Measurements from ENCODE around the gene HDAC4. TPM values are rescaled to one million over a fixed set of nuclear protein-coding genes. Genes with fewer than 3 reads are reported as not detected.

Gene HDAC4
- total RNA-seq, 1 experiment from 2014 or later = 21.8 TPM

GRCh38 chr2:239064891-239065290, 335.9 kb downstream of the HDAC4 start:
- peaks cover 3% of the 10 kb centered on the region for H3K4me1 Mint-ChIP-seq (ENCODE audit: insufficient read depth, unreplicated experiment)
- ChIA-PET POLR2A (no interaction called here), CTCF (no interaction called here)
- intact Hi-C loops (cut with micrococcal nuclease) = no loop called here
- H3K9me3 Mint-ChIP-seq (ENCODE audit: unreplicated experiment) = no peaks in the 10 kb centered on the region
- no TSS peak for BruUV-seq (replicated peaks)
- no peak overlapping the region for H3K27ac Mint-ChIP-seq (ENCODE audit: low read depth, unreplicated experiment)
- H3K27me3 Mint-ChIP-seq (ENCODE audit: insufficient read depth, unreplicated experiment) = no peaks in the 10 kb centered on the region
- peaks cover 6% of the 10 kb centered on the region for H3K36me3 Mint-ChIP-seq (ENCODE audit: insufficient read depth, unreplicated experiment)
- no peak for TF ChIP-seq CTCF (IDR thresholded peaks at IDR 0.05; ENCODE audit: unreplicated experiment)
- H3K4me3 Mint-ChIP-seq (ENCODE audit: unreplicated experiment) = no peak overlapping the region
- no peak for DNase-seq (ENCODE audit: unreplicated experiment)

- intact Hi-C loops (cut with micrococcal nuclease) = no loop called here
- Mint-ChIP-seq H3K36me3 (ENCODE audit: insufficient read depth, unreplicated experiment) (peaks cover 6% of the 10 kb centered on the region), H3K4me3 (ENCODE audit: unreplicated experiment) (no peak overlapping the region), H3K27me3 (ENCODE audit: insufficient read depth, unreplicated experiment) (no peaks in the 10 kb centered on the region), H3K4me1 (ENCODE audit: insufficient read depth, unreplicated experiment) (no peaks in the 10 kb centered on the region), H3K27ac (ENCODE audit: low read depth, unreplicated experiment) (no peak overlapping the region), H3K9me3 (ENCODE audit: unreplicated experiment) (no peaks in the 10 kb centered on the region)
- ChIA-PET CTCF (interaction anchor here (0.6 kb wide), 1 partner anchor 296 kb away, joined by 4 read pairs; no protein-coding TSS in a partner anchor), POLR2A (no interaction called here)
- no peak for DNase-seq (ENCODE audit: unreplicated experiment)
- no TSS peak for BruUV-seq (replicated peaks)
- no peak for TF ChIP-seq CTCF (IDR thresholded peaks at IDR 0.05; ENCODE audit: unreplicated experiment)
Observed at GRCh38 chr2:239064253-239064652, 336.6 kb downstream of the HDAC4 start.

- Mint-ChIP-seq H3K27me3 (ENCODE audit: insufficient read depth, unreplicated experiment) (no peaks in the 10 kb centered on the region), H3K4me3 (ENCODE audit: unreplicated experiment) (no peak overlapping the region), H3K9me3 (ENCODE audit: unreplicated experiment) (no peaks in the 10 kb centered on the region), H3K27ac (ENCODE audit: low read depth, unreplicated experiment) (no peak overlapping the region), H3K4me1 (ENCODE audit: insufficient read depth, unreplicated experiment) (no peaks in the 10 kb centered on the region), H3K36me3 (ENCODE audit: insufficient read depth, unreplicated experiment) (peaks cover 6% of the 10 kb centered on the region)
- DNase-seq (ENCODE audit: unreplicated experiment) = no peak
- ChIA-PET CTCF (no interaction called here), POLR2A (interaction anchor here (0.6 kb wide), 1 partner anchor 1361 kb away, joined by 3 read pairs; no protein-coding TSS in a partner anchor)
- no TSS peak for BruUV-seq (replicated peaks)
- no peak for TF ChIP-seq CTCF (IDR thresholded peaks at IDR 0.05; ENCODE audit: unreplicated experiment)
- intact Hi-C loops (cut with micrococcal nuclease) = no loop called here
Observed at GRCh38 chr2:239062743-239063142, 338.1 kb downstream of the HDAC4 start.

GRCh38 chr2:239061824-239062570, 338.8 kb downstream of the HDAC4 start:
- BruUV-seq (replicated peaks) = no TSS peak
- TF ChIP-seq CTCF (IDR thresholded peaks at IDR 0.05; ENCODE audit: unreplicated experiment) = no peak
- no peak for DNase-seq (ENCODE audit: unreplicated experiment)
- POLR2A ChIA-PET = interaction anchor here (0.6 kb wide), 1 partner anchor 1362 kb away, joined by 3 read pairs; no protein-coding TSS in a partner anchor
- no peaks in the 10 kb centered on the region for H3K27me3 Mint-ChIP-seq (ENCODE audit: insufficient read depth, unreplicated experiment)
- intact Hi-C loops (cut with micrococcal nuclease) = no loop called here
- no peaks in the 10 kb centered on the region for H3K9me3 Mint-ChIP-seq (ENCODE audit: unreplicated experiment)
- no peaks in the 10 kb centered on the region for H3K4me1 Mint-ChIP-seq (ENCODE audit: insufficient read depth, unreplicated experiment)
- no peak overlapping the region for H3K4me3 Mint-ChIP-seq (ENCODE audit: unreplicated experiment)
- no peaks in the 10 kb centered on the region for H3K36me3 Mint-ChIP-seq (ENCODE audit: insufficient read depth, unreplicated experiment)
- CTCF ChIA-PET = interaction anchor here (0.7 kb wide), 1 partner anchor 78 kb away, joined by 4 read pairs; no protein-coding TSS in a partner anchor
- no peak overlapping the region for H3K27ac Mint-ChIP-seq (ENCODE audit: low read depth, unreplicated experiment)
